Prostate gland (tissue), 2 donors: Measurements from ENCODE around the gene CHMP2B. TPM values are rescaled to one million over a fixed set of nuclear protein-coding genes. Genes with fewer than 3 reads are reported as not detected.

Experiments used
- DNase-seq: peaks from one replicate; pipeline ENCODE4 v3.0.0-alpha.2; 2019; ENCODE audit warnings: low spot score
- H3K27ac ChIP-seq, 2 donors: fragments of 200-600 bp; sonication (generic); 2 replicates each; pipeline ENCODE4 v1.5.1; 2017 to 2019
- H3K27me3 ChIP-seq: fragments of 200-600 bp; sonication (generic); replicated peaks from 2 replicates; pipeline ENCODE4 v1.5.1; 2019; ENCODE audit not compliant: insufficient read depth
- H3K36me3 ChIP-seq, 2 donors: fragments of 200-600 bp; sonication (generic); 1 replicate in 1 of 2; 2 replicates in 1 of 2; pipeline versions ENCODE4 v1.5.1 to v1.8.1; 2017 to 2019
- H3K4me1 ChIP-seq: fragments of 200-600 bp; sonication (generic); replicated peaks from 2 replicates; pipeline ENCODE4 v1.5.1; 2019
- H3K4me3 ChIP-seq, 2 donors: fragments of 200-600 bp; sonication (generic); 2 replicates each; pipeline ENCODE4 v1.5.1; 2017 to 2019
- H3K9me3 ChIP-seq: fragments of 200-600 bp; sonication (generic); 2 replicates; pipeline ENCODE4 v1.5.1; 2017
- CTCF ChIP-seq, 4 experiments: fragments of 200-600 bp in 2 of 4; fragments of 450-650 bp in 2 of 4; sonication (generic) in 2 of 4; IDR thresholded peaks; 1 replicate in 3 of 4; 2 replicates in 1 of 4; pipeline ENCODE4 v1.5.1; 2016 to 2019; ENCODE audit warnings: antibody characterized with exemption in 4 of 4, mild to moderate bottlenecking in 2 of 4, moderate library complexity in 2 of 4
- POLR2A ChIP-seq: fragments of 450-650 bp; IDR thresholded peaks from one replicate; pipeline ENCODE4 v1.6.1; 2016; ENCODE audit warnings: antibody characterized with exemption, mild to moderate bottlenecking
- POLR2AphosphoS5 ChIP-seq: sonication (generic); formaldehyde crosslinking; IDR thresholded peaks from one replicate; pipeline ENCODE4 v1.6.1; 2017; ENCODE audit warnings: antibody characterized with exemption
- whole genome bisulfite sequencing: methylation state at CpG from one replicate; pipeline ENCODE4 v1.1.5; 2018; 5-methylcytosine and 5-hydroxymethylcytosine counted together
- intact Hi-C: fragments of 100-400 bp; cut with DNase I; formaldehyde crosslinking; loops from one replicate; pipeline ENCODE4 v1.14.2; 2022
- total RNA-seq, 2 donors: library from RNA; depleted of rRNA; stranded (reverse); fragments of >200 nt; gene quantifications; one replicate each; pipeline ENCODE4 v1.1.0, GENCODE V29; 2016

CHMP2B gene
- total RNA-seq, 2 donors from 2014 or later: 36.1 to 36.4 TPM

GRCh38 chr3:87197531-87197930 lies 29.6 kb upstream of the CHMP2B start:
- Histone ChIP-seq H3K4me3 (no peak overlapping the region), H3K4me1 (no peaks in the 10 kb centered on the region), H3K27me3 (no peaks in the 10 kb centered on the region), H3K36me3 (no peaks in the 10 kb centered on the region), H3K27ac (no peak overlapping the region), H3K9me3 (no peaks in the 10 kb centered on the region)
- TF ChIP-seq POLR2AphosphoS5 (no peak), CTCF (IDR thresholded peaks at IDR 0.05) (no peak), POLR2A (no peak)
- intact Hi-C loops: no loop called here
- 76% methylated on average over 4 of the region's 4 CpGs for WGBS
- no peak for DNase-seq

- Histone ChIP-seq H3K9me3 (no peaks in the 10 kb centered on the region), H3K36me3 (no peaks in the 10 kb centered on the region), H3K4me3 (no peak overlapping the region), H3K27me3 (no peaks in the 10 kb centered on the region), H3K27ac (no peak overlapping the region), H3K4me1 (no peaks in the 10 kb centered on the region)
- no peak for DNase-seq
- intact Hi-C loops: no loop called here
- no peak for TF ChIP-seq CTCF (IDR thresholded peaks at IDR 0.05)
- no peak for TF ChIP-seq POLR2AphosphoS5
- TF ChIP-seq POLR2A: no peak
These were observed 28.3 kb upstream of the CHMP2B start for GRCh38 chr3:87198774-87199173.

GRCh38 chr3:87199628-87200027 lies 27.5 kb upstream of the CHMP2B start:
- Histone ChIP-seq H3K27me3 (no peaks in the 10 kb centered on the region), H3K36me3 (no peaks in the 10 kb centered on the region), H3K9me3 (no peaks in the 10 kb centered on the region), H3K4me1 (no peaks in the 10 kb centered on the region), H3K27ac (no peak overlapping the region), H3K4me3 (no peak overlapping the region)
- TF ChIP-seq POLR2A (no peak), CTCF (IDR thresholded peaks at IDR 0.05) (no peak), POLR2AphosphoS5 (no peak)
- no peak for DNase-seq
- intact Hi-C loops: no loop called here
- WGBS: 74% methylated on average over 2 of the region's 2 CpGs

GRCh38 chr3:87200060-87200647 lies 27.0 kb upstream of the CHMP2B start:
- H3K4me1 ChIP-seq: no peaks in the 10 kb centered on the region
- H3K27me3 ChIP-seq: no peaks in the 10 kb centered on the region
- intact Hi-C loops: no loop called here
- H3K4me3 ChIP-seq: no peak overlapping the region
- no peaks in the 10 kb centered on the region for H3K36me3 ChIP-seq
- H3K9me3 ChIP-seq: no peaks in the 10 kb centered on the region
- no peak for DNase-seq
- TF ChIP-seq POLR2A (no peak), CTCF (IDR thresholded peaks at IDR 0.05) (no peak), POLR2AphosphoS5 (no peak)
- WGBS: 75% methylated on average over 3 of the region's 3 CpGs
- no peak overlapping the region for H3K27ac ChIP-seq

GRCh38 chr3:87201727-87202126 lies 25.4 kb upstream of the CHMP2B start:
- Histone ChIP-seq H3K4me3 (no peak overlapping the region), H3K27me3 (no peaks in the 10 kb centered on the region), H3K27ac (no peak overlapping the region), H3K9me3 (no peaks in the 10 kb centered on the region), H3K4me1 (no peaks in the 10 kb centered on the region), H3K36me3 (no peaks in the 10 kb centered on the region)
- no peak for DNase-seq
- intact Hi-C loops: no loop called here
- 78% methylated on average over 1 of the region's 1 CpG for WGBS
- TF ChIP-seq POLR2AphosphoS5 (no peak), CTCF (IDR thresholded peaks at IDR 0.05) (no peak), POLR2A (no peak)
